Astrocyte (in vitro differentiated cells and primary cell): ENCODE measurements around the gene NLGN1. TPM values are rescaled to one million over a fixed set of nuclear protein-coding genes. Genes with fewer than 3 reads are reported as not detected.

Source experiments
- DNase-seq: peaks from one replicate; pipeline ENCODE4 v3.0.0-alpha.2; 2010; ENCODE audit warnings: low read depth
- FAIRE-seq: peaks from 2 replicates; lab custom pipeline; 2011; peaks lifted over from hg19 to GRCh38; lab: Jason Lieb, UNC
- H2AFZ ChIP-seq: 2 replicates; pipeline ENCODE4 v1.6.0; 2012; ENCODE audit warnings: low read depth, low read length, inconsistent platforms
- H3K27ac ChIP-seq: 2 replicates; pipeline ENCODE4 v1.5.1; 2011; ENCODE audit warnings: low read depth, low read length, inconsistent platforms
- H3K27me3 ChIP-seq: 2 replicates; pipeline ENCODE4 v1.6.0; 2011; ENCODE audit warnings: low read length, inconsistent platforms; ENCODE audit not compliant: insufficient read depth
- H3K36me3 ChIP-seq: 2 replicates; pipeline ENCODE4 v1.5.1; 2011; ENCODE audit warnings: low read length, inconsistent platforms; ENCODE audit not compliant: insufficient read depth
- H3K4me1 ChIP-seq: 2 replicates; pipeline ENCODE4 v1.5.1; 2011; ENCODE audit warnings: low read length, inconsistent platforms; ENCODE audit not compliant: insufficient read depth
- H3K4me2 ChIP-seq: 2 replicates; pipeline ENCODE4 v1.6.0; 2012; ENCODE audit warnings: low read length, inconsistent platforms
- H3K4me3 ChIP-seq: 2 replicates; pipeline ENCODE4 v1.5.1; 2011; ENCODE audit warnings: low read depth, mild to moderate bottlenecking, low read length, inconsistent platforms; ENCODE audit not compliant: insufficient read depth
- H3K79me2 ChIP-seq: 2 replicates; pipeline ENCODE4 v1.6.0; 2012; ENCODE audit warnings: mild to moderate bottlenecking, low read length, inconsistent platforms; ENCODE audit not compliant: insufficient read depth
- H3K9ac ChIP-seq: 2 replicates; pipeline ENCODE4 v1.6.0; 2012; ENCODE audit warnings: mild to moderate bottlenecking, low read length, inconsistent platforms
- H3K9me3 ChIP-seq: 2 replicates; pipeline ENCODE4 v1.5.1; 2012; ENCODE audit warnings: low read depth, mild to moderate bottlenecking, low read length, inconsistent platforms; ENCODE audit not compliant: insufficient read depth
- H4K20me1 ChIP-seq: 2 replicates; pipeline ENCODE4 v1.6.0; 2012; ENCODE audit warnings: low read length, inconsistent platforms; ENCODE audit not compliant: insufficient read depth
- H3K27ac Mint-ChIP-seq: one replicate; pipeline ENCODE4 v1.8.0; 2021; ENCODE audit warnings: mild to moderate bottlenecking, mixed read lengths; ENCODE audit not compliant: unreplicated experiment
- H3K27me3 Mint-ChIP-seq: one replicate; pipeline ENCODE4 v1.8.0; 2021; ENCODE audit warnings: low read depth, mixed read lengths; ENCODE audit not compliant: unreplicated experiment
- H3K36me3 Mint-ChIP-seq: one replicate; pipeline ENCODE4 v1.8.0; 2021; ENCODE audit warnings: low read depth, mixed read lengths; ENCODE audit not compliant: unreplicated experiment
- H3K4me1 Mint-ChIP-seq: one replicate; pipeline ENCODE4 v1.8.0; 2021; ENCODE audit warnings: low read depth, mixed read lengths; ENCODE audit not compliant: unreplicated experiment
- H3K4me3 Mint-ChIP-seq: one replicate; pipeline ENCODE4 v1.8.0; 2021; ENCODE audit warnings: mild to moderate bottlenecking, moderate library complexity, mixed read lengths; ENCODE audit not compliant: unreplicated experiment
- H3K9me3 Mint-ChIP-seq: one replicate; pipeline ENCODE4 v1.8.0; 2021; ENCODE audit warnings: mild to moderate bottlenecking, mixed read lengths; ENCODE audit not compliant: unreplicated experiment
- CTCF ChIP-seq: IDR thresholded peaks from 2 replicates; pipeline ENCODE4 v1.5.1; 2011; ENCODE audit warnings: low read depth, mild to moderate bottlenecking, inconsistent platforms, low read length, moderate library complexity; ENCODE audit not compliant: insufficient read depth
- EZH2 ChIP-seq: IDR thresholded peaks from 2 replicates; pipeline ENCODE4 v1.6.1; 2012; ENCODE audit warnings: mild to moderate bottlenecking, low read length, inconsistent platforms; ENCODE audit not compliant: insufficient read depth
- total RNA-seq: library from RNA; stranded (reverse); gene quantifications from 2 replicates; pipeline ENCODE4 v1.2.1, GENCODE V29; 2021

NLGN1 gene
- total RNA-seq, 1 donor from 2014 or later, result 1.2 TPM

GRCh38 chr3:174068035-174068434, 670.5 kb downstream of the NLGN1 start:
- no peaks in the 10 kb centered on the region for H3K36me3 Mint-ChIP-seq
- TF ChIP-seq CTCF, result no peak
- no peak for TF ChIP-seq EZH2
- no peaks in the 10 kb centered on the region for H3K27me3 Mint-ChIP-seq
- Histone ChIP-seq H3K27me3 (no peaks in the 10 kb centered on the region), H4K20me1 (no peaks in the 10 kb centered on the region), H2AFZ (no peak overlapping the region), H3K4me2 (no peak overlapping the region), H3K9ac (no peak overlapping the region), H3K4me3 (no peak overlapping the region), H3K79me2 (no peaks in the 10 kb centered on the region), H3K4me1 (no peaks in the 10 kb centered on the region), H3K27ac (no peak overlapping the region), H3K36me3 (no peaks in the 10 kb centered on the region), H3K9me3 (no peaks in the 10 kb centered on the region)
- H3K4me3 Mint-ChIP-seq, result no peak overlapping the region
- no peak for DNase-seq
- no peaks in the 10 kb centered on the region for H3K4me1 Mint-ChIP-seq
- no peaks in the 10 kb centered on the region for H3K9me3 Mint-ChIP-seq
- no peak for FAIRE-seq
- no peak overlapping the region for H3K27ac Mint-ChIP-seq

- Histone ChIP-seq H3K9me3 (no peaks in the 10 kb centered on the region), H3K9ac (no peak overlapping the region), H4K20me1 (no peaks in the 10 kb centered on the region), H3K4me1 (no peaks in the 10 kb centered on the region), H3K27ac (no peak overlapping the region), H3K79me2 (no peaks in the 10 kb centered on the region), H2AFZ (no peak overlapping the region), H3K36me3 (no peaks in the 10 kb centered on the region), H3K27me3 (no peaks in the 10 kb centered on the region), H3K4me3 (no peak overlapping the region), H3K4me2 (no peak overlapping the region)
- no peak overlapping the region for H3K27ac Mint-ChIP-seq
- no peaks in the 10 kb centered on the region for H3K4me1 Mint-ChIP-seq
- no peaks in the 10 kb centered on the region for H3K27me3 Mint-ChIP-seq
- no peaks in the 10 kb centered on the region for H3K36me3 Mint-ChIP-seq
- no peak for TF ChIP-seq EZH2
- no peak for TF ChIP-seq CTCF
- H3K9me3 Mint-ChIP-seq, result no peaks in the 10 kb centered on the region
- no peak for FAIRE-seq
- DNase-seq, result no peak
- no peak overlapping the region for H3K4me3 Mint-ChIP-seq
Measured at GRCh38 chr3:174072675-174073074, 675.1 kb downstream of the NLGN1 start.

- Histone ChIP-seq H3K9me3 (no peaks in the 10 kb centered on the region), H3K27ac (no peak overlapping the region), H4K20me1 (no peaks in the 10 kb centered on the region), H3K79me2 (no peaks in the 10 kb centered on the region), H3K9ac (no peak overlapping the region), H3K4me1 (no peaks in the 10 kb centered on the region), H2AFZ (no peak overlapping the region), H3K36me3 (no peaks in the 10 kb centered on the region), H3K27me3 (no peaks in the 10 kb centered on the region), H3K4me3 (no peak overlapping the region), H3K4me2 (no peak overlapping the region)
- H3K9me3 Mint-ChIP-seq, result no peaks in the 10 kb centered on the region
- H3K4me3 Mint-ChIP-seq, result no peak overlapping the region
- FAIRE-seq (no peak), DNase-seq (no peak)
- TF ChIP-seq EZH2 (no peak), CTCF (no peak)
- H3K27ac Mint-ChIP-seq, result no peak overlapping the region
- H3K27me3 Mint-ChIP-seq, result no peaks in the 10 kb centered on the region
- no peaks in the 10 kb centered on the region for H3K36me3 Mint-ChIP-seq
- H3K4me1 Mint-ChIP-seq, result no peaks in the 10 kb centered on the region
Measured at GRCh38 chr3:174083706-174084105, 686.2 kb downstream of the NLGN1 start.
